SK-N-SH (cell line): Measurements from ENCODE around the gene NLK. TPM values are rescaled to one million over a fixed set of nuclear protein-coding genes. Genes with fewer than 3 reads are reported as not detected.

Experiments
- CTCF ChIA-PET: fragments of 300-600, 350-600 bp; formaldehyde crosslinking; extraction: SDS; loops from one replicate; lab custom pipeline; 2021; lab: Yijun Ruan, JAX
- POLR2A ChIA-PET: fragments of 350-600 bp; sonication (Branson Sonifier 250); formaldehyde crosslinking; extraction: SDS; loops from one replicate; lab custom pipeline; 2020; ENCODE audit warnings: antibody characterized with exemption, inconsistent platforms; lab: Yijun Ruan, JAX
- DNase-seq: peaks from one replicate; pipeline ENCODE4 v3.0.0; 2012
- H2AFZ ChIP-seq: fragments of 200-600 bp; sonication (generic); 2 replicates; pipeline ENCODE4 v1.8.1; 2016; ENCODE audit warnings: antibody characterized with exemption, mild to moderate bottlenecking, low read depth
- H3F3A ChIP-seq: fragments of 200-600 bp; sonication (generic); replicated peaks from 2 replicates; pipeline ENCODE3; 2016; ENCODE audit warnings: antibody characterized with exemption, mild to moderate bottlenecking; ENCODE audit not compliant: insufficient read depth
- H3K27ac ChIP-seq, 2 experiments: fragments of 200-500 bp in 1 of 2; fragments of 200-600 bp in 1 of 2; sonication (Bioruptor generic) in 1 of 2; sonication (generic), shearing (Covaris generic) in 1 of 2; 2 replicates each; pipeline versions ENCODE4 v1.5.1 to v1.6.1; 2014 to 2016; ENCODE audit warnings: low read depth in 2 of 2, inconsistent platforms in 1 of 2, low read length in 1 of 2, mild to moderate bottlenecking in 1 of 2, mixed read lengths in 1 of 2
- H3K27me3 ChIP-seq: fragments of 200-600 bp; sonication (generic), shearing (Covaris generic); 2 replicates; pipeline ENCODE4 v1.6.1; 2016; ENCODE audit warnings: mixed run types; ENCODE audit not compliant: insufficient read depth
- H3K36me3 ChIP-seq, 2 experiments: fragments of 200-500 bp in 1 of 2; fragments of 200-600 bp in 1 of 2; sonication (Bioruptor generic) in 1 of 2; sonication (generic) in 1 of 2; replicated peaks in 1 of 2; 2 replicates each; pipeline versions ENCODE3 to v1.5.1; 2014 to 2016; ENCODE audit warnings: low read length in 1 of 2, mild to moderate bottlenecking in 1 of 2; ENCODE audit not compliant: insufficient read depth in 2 of 2, control insufficient read depth in 1 of 2
- H3K4me1 ChIP-seq, 2 experiments: fragments of 200-500 bp in 1 of 2; fragments of 200-600 bp in 1 of 2; sonication (Bioruptor generic) in 1 of 2; sonication (generic), shearing (Covaris generic) in 1 of 2; 2 replicates each; pipeline versions ENCODE4 v1.5.1 to v1.6.1; 2014 to 2016; ENCODE audit warnings: low read depth in 1 of 2, low read length in 1 of 2, mixed run types in 1 of 2; ENCODE audit not compliant: insufficient read depth in 2 of 2, control insufficient read depth in 1 of 2
- H3K4me2 ChIP-seq: fragments of 200-600 bp; sonication (generic), shearing (Covaris generic); 2 replicates; pipeline ENCODE4 v1.6.1; 2017; ENCODE audit warnings: mixed run types
- H3K4me3 ChIP-seq, 2 experiments: fragments of 200-500 bp in 1 of 2; fragments of 200-600 bp in 1 of 2; sonication (Bioruptor generic) in 1 of 2; sonication (generic), shearing (Covaris generic) in 1 of 2; 2 replicates each; pipeline versions ENCODE4 v1.5.1 to v1.8.1; 2014 to 2016; ENCODE audit warnings: low read depth in 2 of 2, inconsistent platforms in 1 of 2, low read length in 1 of 2, mild to moderate bottlenecking in 1 of 2, mixed read lengths in 1 of 2, moderate library complexity in 1 of 2
- H3K79me2 ChIP-seq: fragments of 200-600 bp; sonication (generic); 2 replicates; pipeline ENCODE4 v1.8.1; 2017; ENCODE audit warnings: mild to moderate bottlenecking; ENCODE audit not compliant: insufficient read depth
- H3K9ac ChIP-seq: fragments of 200-600 bp; sonication (generic); 2 replicates; pipeline ENCODE4 v1.6.1; 2017; ENCODE audit warnings: mixed run types
- H3K9me2 ChIP-seq: fragments of 200-600 bp; sonication (generic); 2 replicates; pipeline ENCODE4 v1.6.1; 2017; ENCODE audit warnings: mixed run types
- H3K9me3 ChIP-seq: fragments of 200-600 bp; sonication (generic); 2 replicates; pipeline ENCODE4 v1.6.1; 2017; ENCODE audit warnings: mixed run types, mild to moderate bottlenecking, moderate library complexity
- H4K20me1 ChIP-seq: fragments of 200-600 bp; sonication (generic); 2 replicates; pipeline ENCODE4 v1.6.1; 2017; ENCODE audit warnings: mild to moderate bottlenecking, mixed run types; ENCODE audit not compliant: insufficient read depth
- CHD2 ChIP-seq: fragments of 150-350 bp; IDR thresholded peaks from 2 replicates; pipeline ENCODE4 v1.6.1; 2018; ENCODE audit warnings: low read length; ENCODE audit not compliant: partially characterized antibody
- CTCF ChIP-seq: fragments of 200-600 bp; sonication (generic); IDR thresholded peaks from 2 replicates; pipeline ENCODE4 v1.6.1; 2017; ENCODE audit warnings: antibody characterized with exemption, mild to moderate bottlenecking, moderate library complexity
- ELF1 ChIP-seq: IDR thresholded peaks from 2 replicates; pipeline ENCODE4 v1.4.0; 2012
- EP300 ChIP-seq, 2 experiments: IDR thresholded peaks; 2 replicates each; pipeline versions ENCODE4 v1.4.0 to v1.6.1; 2012; ENCODE audit warnings: borderline replicate concordance in 1 of 2, low read depth in 1 of 2, low read length in 1 of 2
- EZH2phosphoT487 ChIP-seq: fragments of 200-600 bp; sonication (generic); IDR thresholded peaks from 2 replicates; pipeline ENCODE4 v1.6.1; 2017; ENCODE audit warnings: low read depth, mixed run types, mild to moderate bottlenecking, antibody characterized with exemption, moderate library complexity, borderline replicate concordance
- FOSL2 ChIP-seq: IDR thresholded peaks from 2 replicates; pipeline ENCODE4 v1.4.0; 2012; ENCODE audit warnings: low read depth, mild to moderate bottlenecking, moderate library complexity, borderline replicate concordance
- FOXJ3 ChIP-seq: sonication (generic); formaldehyde crosslinking; IDR thresholded peaks from 2 replicates; pipeline ENCODE4 v1.5.1; 2020; ENCODE audit warnings: mild to moderate bottlenecking, missing genetic modification reagents
- FOXM1 ChIP-seq: IDR thresholded peaks from 2 replicates; pipeline ENCODE4 v1.4.0; 2012; ENCODE audit warnings: low read depth, mild to moderate bottlenecking
- GATA2 ChIP-seq: sonication (generic); formaldehyde crosslinking; IDR thresholded peaks from 2 replicates; pipeline ENCODE4 v1.5.0; 2020; ENCODE audit warnings: mild to moderate bottlenecking, missing genetic modification reagents
- JUND ChIP-seq: IDR thresholded peaks from 2 replicates; pipeline ENCODE4 v1.4.0; 2012
- MAX ChIP-seq: IDR thresholded peaks from 2 replicates; pipeline ENCODE4 v1.4.0; 2012; ENCODE audit warnings: low read depth
- MEF2A ChIP-seq: IDR thresholded peaks from 2 replicates; pipeline ENCODE4 v1.4.0; 2012; ENCODE audit warnings: low read depth, borderline replicate concordance
- PBX3 ChIP-seq: IDR thresholded peaks from 2 replicates; pipeline ENCODE4; 2012
- POLR2AphosphoS5 ChIP-seq: IDR thresholded peaks from 2 replicates; pipeline ENCODE4 v1.6.1; 2012; ENCODE audit warnings: low read depth, low read length
- RAD21 ChIP-seq: IDR thresholded peaks from 2 replicates; pipeline ENCODE4 v1.6.1; 2012; ENCODE audit warnings: mild to moderate bottlenecking, low read length
- RCOR1 ChIP-seq: fragments of 150-350 bp; IDR thresholded peaks from 2 replicates; pipeline ENCODE4 v1.6.1; 2017; ENCODE audit warnings: antibody characterized with exemption, low read length
- RFX5 ChIP-seq: IDR thresholded peaks from 2 replicates; pipeline ENCODE4 v1.6.1; 2012; ENCODE audit warnings: mild to moderate bottlenecking, improper control_type of control experiment, low read length
- SIN3A ChIP-seq: IDR thresholded peaks from 2 replicates; pipeline ENCODE4 v1.6.1; 2012; ENCODE audit warnings: low read depth, mild to moderate bottlenecking, low read length, moderate library complexity, borderline replicate concordance
- TEAD4 ChIP-seq: IDR thresholded peaks from 2 replicates; pipeline ENCODE4 v1.4.0; 2012; ENCODE audit warnings: mild to moderate bottlenecking, borderline replicate concordance; ENCODE audit not compliant: insufficient read depth
- YY1 ChIP-seq: IDR thresholded peaks from 2 replicates; pipeline ENCODE4 v1.4.0; 2012; ENCODE audit warnings: low read depth, mild to moderate bottlenecking
- ZBTB33 ChIP-seq: IDR thresholded peaks from 2 replicates; pipeline ENCODE4 v1.4.0; 2012; ENCODE audit warnings: low read depth, borderline replicate concordance
- WGBS: methylation state at CpG from one replicate; pipeline ENCODE4 v1.1.6; 2017; ENCODE audit warnings: low lambda C conversion rate; 5-methylcytosine and 5-hydroxymethylcytosine counted together
- polyA plus RNA-seq, 3 experiments: library from polyadenylated mRNA; depleted of rRNA; stranded (reverse); fragments of >200 nt; gene quantifications; 2 replicates each; pipeline ENCODE4 v1.2.3, GENCODE V29; 2012

Gene NLK
- polyA plus RNA-seq, 1 of the 3 experiments (the other 2 are of a cell fraction) = 12.3 TPM

GRCh38 chr17:27993723-27994310 lies 48.7 kb upstream of the NLK start:
- no peak for DNase-seq
- H3K27me3 ChIP-seq = no peaks in the 10 kb centered on the region
- H3K79me2 ChIP-seq = no peaks in the 10 kb centered on the region
- ChIA-PET CTCF (interaction anchor here (1.7 kb wide), 1 partner anchor 258 kb away, joined by 3 read pairs; no protein-coding TSS in a partner anchor), POLR2A (no interaction called here)
- no peaks in the 10 kb centered on the region for H4K20me1 ChIP-seq
- no peaks in the 10 kb centered on the region for H3K9me3 ChIP-seq
- WGBS = 62% methylated on average over 7 of the region's 7 CpGs
- H2AFZ ChIP-seq = no peak overlapping the region
- H3K4me3 ChIP-seq = no peak overlapping the region
- no peaks in the 10 kb centered on the region for H3K36me3 ChIP-seq
- H3K9ac ChIP-seq = no peak overlapping the region
- no peak overlapping the region for H3K4me2 ChIP-seq
- no peak for TF ChIP-seq EP300 (IDR thresholded peaks at IDR 0.05; ENCODE audit: borderline replicate concordance in 1 of 2, low read depth in 1 of 2, low read length in 1 of 2)
- TF ChIP-seq RCOR1 = no peak
- no peak for TF ChIP-seq FOSL2
- TF ChIP-seq RFX5 = no peak
- no peak for TF ChIP-seq FOXM1
- no peaks in the 10 kb centered on the region for H3K4me1 ChIP-seq
- H3K27ac ChIP-seq = no peak overlapping the region
- no peaks in the 10 kb centered on the region for H3F3A ChIP-seq
- H3K9me2 ChIP-seq = no peaks in the 10 kb centered on the region

- no peak overlapping the region for H2AFZ ChIP-seq
- no peak for TF ChIP-seq FOXJ3
- no peak for TF ChIP-seq EP300 (IDR thresholded peaks at IDR 0.05; ENCODE audit: borderline replicate concordance in 1 of 2, low read depth in 1 of 2, low read length in 1 of 2)
- no peak for TF ChIP-seq RCOR1
- no peak for TF ChIP-seq GATA2
- TF ChIP-seq CTCF = no peak
- no peak for TF ChIP-seq JUND
- no peak for TF ChIP-seq FOXM1
- TF ChIP-seq RAD21 = no peak
- TF ChIP-seq YY1 = no peak
- TF ChIP-seq MEF2A = no peak
- no peak for TF ChIP-seq ELF1
- no peak for TF ChIP-seq ZBTB33
- no peak for TF ChIP-seq PBX3
- no peak for TF ChIP-seq SIN3A
- TF ChIP-seq POLR2AphosphoS5 = no peak
- no peak for TF ChIP-seq TEAD4
- no peak for TF ChIP-seq RFX5
- TF ChIP-seq CHD2 = no peak
- no peak for TF ChIP-seq MAX
- no peak for TF ChIP-seq EZH2phosphoT487
- no peak for DNase-seq
- H3K4me3 ChIP-seq = no peak overlapping the region
- H3K9ac ChIP-seq = no peak overlapping the region
- WGBS = 3% methylated on average over 1 of the region's 1 CpG
- H3K4me2 ChIP-seq = no peak overlapping the region
- no peaks in the 10 kb centered on the region for H3K9me3 ChIP-seq
- no peaks in the 10 kb centered on the region for H3F3A ChIP-seq
- H3K9me2 ChIP-seq = no peaks in the 10 kb centered on the region
- no peaks in the 10 kb centered on the region for H3K79me2 ChIP-seq
- no peaks in the 10 kb centered on the region for H3K4me1 ChIP-seq
- no peaks in the 10 kb centered on the region for H3K27me3 ChIP-seq
- ChIA-PET CTCF (no interaction called here), POLR2A (no interaction called here)
- no peaks in the 10 kb centered on the region for H4K20me1 ChIP-seq
- no peak overlapping the region for H3K27ac ChIP-seq
- no peaks in the 10 kb centered on the region for H3K36me3 ChIP-seq
These were observed 47.9 kb upstream of the NLK start for GRCh38 chr17:27994586-27994985.
